CD4-positive, alpha-beta T cell (primary cell): ENCODE measurements around the gene ZBTB5. TPM values are rescaled to one million over a fixed set of nuclear protein-coding genes. Genes with fewer than 3 reads are reported as not detected.

ENCODE experiments used
- ATAC-seq: fragments of 200-7000 bp; cut with Tn5 transposase; one replicate; pipeline ENCODE4 v1.10.0; 2022; ENCODE audit warnings: mild to moderate bottlenecking; ENCODE audit not compliant: poor library complexity
- CTCF ChIA-PET: fragments of 350-600 bp; sonication (Branson Sonifier 250); formaldehyde crosslinking; loops from one replicate; lab custom pipeline; 2021; ENCODE audit warnings: antibody characterized with exemption, inconsistent platforms; lab: Charles Lee
- POLR2A ChIA-PET: fragments of 350-600 bp; sonication (Branson Sonifier 250); formaldehyde crosslinking; loops from one replicate; lab custom pipeline; 2021; ENCODE audit warnings: antibody characterized with exemption, inconsistent platforms; lab: Charles Lee
- DNase-seq, 14 experiments: peaks; one replicate each; pipeline ENCODE4 v3.0.0-alpha.2; 2013 to 2020; ENCODE audit warnings: mixed read lengths in 2 of 14
- H3K27ac ChIP-seq, 2 donors: one replicate each; pipeline versions ENCODE4 v1.5.1 to v1.7.0; 2013; ENCODE audit warnings: low read length in 2 of 2, low read depth in 1 of 2, mild to moderate bottlenecking in 1 of 2
- H3K27me3 ChIP-seq, 2 experiments: 1 replicate in 1 of 2; 2 replicates in 1 of 2; pipeline versions ENCODE4 v1.6.1 to v1.7.0; 2013; ENCODE audit warnings: low read length in 2 of 2, control low read depth in 1 of 2, mild to moderate bottlenecking in 1 of 2, moderate library complexity in 1 of 2; ENCODE audit not compliant: insufficient read depth in 2 of 2, control insufficient read depth in 1 of 2
- H3K36me3 ChIP-seq: one replicate; pipeline ENCODE4 v1.6.1; 2013; ENCODE audit warnings: low read length, control low read depth; ENCODE audit not compliant: insufficient read depth
- H3K4me1 ChIP-seq: one replicate; pipeline ENCODE4 v1.6.1; 2013; ENCODE audit warnings: low read length, control low read depth; ENCODE audit not compliant: insufficient read depth
- H3K4me3 ChIP-seq: one replicate; pipeline ENCODE4 v1.5.1; 2013; ENCODE audit warnings: mild to moderate bottlenecking, low read length, moderate library complexity
- H3K9me3 ChIP-seq, 2 experiments: 1 replicate in 1 of 2; 2 replicates in 1 of 2; pipeline versions ENCODE4 v1.6.1 to v1.7.0; 2013; ENCODE audit warnings: low read length in 2 of 2, mild to moderate bottlenecking in 2 of 2, control low read depth in 1 of 2, moderate library complexity in 1 of 2; ENCODE audit not compliant: control insufficient read depth in 1 of 2, insufficient read depth in 1 of 2
- H3K27ac Mint-ChIP-seq: one replicate; pipeline ENCODE4 v1.8.0; 2020; ENCODE audit warnings: mixed read lengths
- H3K27me3 Mint-ChIP-seq: one replicate; pipeline ENCODE4 v1.8.0; 2021; ENCODE audit warnings: mixed read lengths
- H3K36me3 Mint-ChIP-seq: one replicate; pipeline ENCODE4 v1.8.0; 2021; ENCODE audit warnings: low read depth, mixed read lengths
- H3K4me1 Mint-ChIP-seq: one replicate; pipeline ENCODE4 v1.8.0; 2021; ENCODE audit warnings: low read depth, mixed read lengths
- H3K4me3 Mint-ChIP-seq: one replicate; pipeline ENCODE4 v1.8.0; 2020; ENCODE audit warnings: mild to moderate bottlenecking, mixed read lengths
- H3K9me3 Mint-ChIP-seq: one replicate; pipeline ENCODE4 v1.8.0; 2020; ENCODE audit warnings: mixed read lengths
- CTCF ChIP-seq: fragments of 200-600 bp; IDR thresholded peaks from one replicate; pipeline ENCODE4 v1.8.0; 2022; ENCODE audit warnings: antibody characterized with exemption, mild to moderate bottlenecking
- intact Hi-C, 2 experiments: fragments of 100-400 bp; cut with DNase I in 1 of 2; cut with micrococcal nuclease in 1 of 2; formaldehyde crosslinking; loops; one replicate each; pipeline versions ENCODE4 v1.15.1 to v1.9.0; 2023 to 2025; cut with DNase I, micrococcal nuclease
- total RNA-seq, 174 experiments: library from RNA in 2 of 174; stranded (reverse) in 2 of 174; gene quantifications; one replicate each; pipeline ENCODE4 v1.2.3 and lab custom pipeline; 2021 to 2026

ZBTB5 gene
- total RNA-seq, 2 experiments from 2014 or later: 21.3 to 22.0 TPM

- Histone ChIP-seq H3K9me3 (no peaks in the 10 kb centered on the region), H3K27me3 (no peaks in the 10 kb centered on the region), H3K36me3 (peaks cover 51% of the 10 kb centered on the region), H3K4me3 (no peak overlapping the region), H3K4me1 (no peaks in the 10 kb centered on the region), H3K27ac (no peak overlapping the region)
- Mint-ChIP-seq H3K9me3 (no peaks in the 10 kb centered on the region), H3K27me3 (no peaks in the 10 kb centered on the region), H3K27ac (no peak overlapping the region), H3K36me3 (peaks cover 63% of the 10 kb centered on the region), H3K4me3 (no peak overlapping the region), H3K4me1 (peaks cover 13% of the 10 kb centered on the region)
- DNase-seq (no peak), ATAC-seq (no peak)
- ChIA-PET CTCF (no interaction called here), POLR2A (no interaction called here)
- intact Hi-C loops: no loop called here
- no peak for TF ChIP-seq CTCF
These were observed 23.4 kb downstream of the ZBTB5 start for GRCh38 chr9:37441776-37442370.

GRCh38 chr9:37438359-37438758 is 26.9 kb downstream of the ZBTB5 start:
- DNase-seq: no peak
- H3K9me3 Mint-ChIP-seq: no peaks in the 10 kb centered on the region
- Histone ChIP-seq H3K9me3 (no peaks in the 10 kb centered on the region), H3K4me1 (no peaks in the 10 kb centered on the region), H3K36me3 (peaks cover 70% of the 10 kb centered on the region), H3K4me3 (no peak overlapping the region), H3K27me3 (no peaks in the 10 kb centered on the region), H3K27ac (no peak overlapping the region)
- H3K4me3 Mint-ChIP-seq: no peak overlapping the region
- no peaks in the 10 kb centered on the region for H3K27me3 Mint-ChIP-seq
- TF ChIP-seq CTCF: no peak
- no peaks in the 10 kb centered on the region for H3K4me1 Mint-ChIP-seq
- H3K36me3 Mint-ChIP-seq: peaks cover 86% of the 10 kb centered on the region
- no peak for ATAC-seq
- intact Hi-C loops: no loop called here
- no peak overlapping the region for H3K27ac Mint-ChIP-seq
- ChIA-PET POLR2A (no interaction called here), CTCF (no interaction called here)

- ChIA-PET CTCF (no interaction called here), POLR2A (no interaction called here)
- H3K36me3 ChIP-seq: peaks cover 67% of the 10 kb centered on the region
- Mint-ChIP-seq H3K4me3 (no peak overlapping the region), H3K9me3 (no peaks in the 10 kb centered on the region), H3K27ac (no peak overlapping the region), H3K27me3 (no peaks in the 10 kb centered on the region), H3K4me1 (no peaks in the 10 kb centered on the region), H3K36me3 (peaks cover 87% of the 10 kb centered on the region)
- DNase-seq (no peak), ATAC-seq (no peak)
- H3K4me1 ChIP-seq: no peaks in the 10 kb centered on the region
- H3K27me3 ChIP-seq: no peaks in the 10 kb centered on the region
- intact Hi-C loops: no loop called here
- no peak for TF ChIP-seq CTCF
- H3K9me3 ChIP-seq: no peaks in the 10 kb centered on the region
- H3K27ac ChIP-seq: no peak overlapping the region
- H3K4me3 ChIP-seq: no peak overlapping the region
These were observed 27.6 kb downstream of the ZBTB5 start for GRCh38 chr9:37437621-37438020.
